ENCODE results near the gene TIMP1. TPM values are rescaled to one million over a fixed set of nuclear protein-coding genes. Genes with fewer than 3 reads are reported as not detected.

The TIMP1 gene
- total RNA-seq, 2 experiments from 2014 or later: 6.7 to 9.4 TPM

GRCh38 chrX:47576021-47576898, 6.0 kb upstream of the TIMP1 start:
- no peaks in the 10 kb centered on the region for H3K27me3 Mint-ChIP-seq (ENCODE audit: low read depth)
- peaks cover 27% of the 10 kb centered on the region for H3K4me1 Mint-ChIP-seq (ENCODE audit: low read depth)
- CTCF ChIA-PET: no interaction called here
- peaks cover 5% of the 10 kb centered on the region for H3K36me3 Mint-ChIP-seq (ENCODE audit: low read depth)
- no peak for DNase-seq
- H3K4me3 Mint-ChIP-seq: no peak overlapping the region
- H3K9me3 Mint-ChIP-seq: no peaks in the 10 kb centered on the region
- H3K27ac Mint-ChIP-seq: no peak overlapping the region
- intact Hi-C loops (cut with micrococcal nuclease): no loop called here

DNA sequence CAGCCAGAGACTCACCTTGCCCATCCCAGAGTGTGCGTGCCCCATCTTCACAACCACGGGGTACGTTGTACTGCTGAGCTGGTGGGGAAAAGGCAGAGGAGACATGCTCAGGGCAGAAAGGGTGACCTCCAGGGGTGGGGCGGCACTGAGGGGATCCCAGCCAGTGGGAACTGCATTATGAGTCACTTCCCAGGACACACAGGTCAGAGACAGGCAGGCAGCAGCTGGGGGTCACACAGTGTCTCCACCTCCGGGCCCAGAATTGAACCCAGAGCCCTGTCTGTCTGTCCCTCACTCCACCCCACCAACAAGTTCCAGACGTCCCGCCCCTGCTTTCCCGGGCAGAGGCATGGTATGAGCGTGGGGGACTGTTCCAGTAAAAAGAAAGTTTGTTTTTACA, 4.8 kb upstream of the TIMP1 start:
- Mint-ChIP-seq H3K9me3 (no peaks in the 10 kb centered on the region), H3K36me3 (ENCODE audit: low read depth) (no peaks in the 10 kb centered on the region), H3K4me1 (ENCODE audit: low read depth) (peaks cover 39% of the 10 kb centered on the region), H3K4me3 (no peak overlapping the region), H3K27me3 (ENCODE audit: low read depth) (no peaks in the 10 kb centered on the region), H3K27ac (no peak overlapping the region)
- intact Hi-C loops (cut with micrococcal nuclease): no loop called here
- no peak for DNase-seq
- CTCF ChIA-PET: no interaction called here

- Mint-ChIP-seq H3K27ac (no peak overlapping the region), H3K4me3 (no peak overlapping the region), H3K36me3 (ENCODE audit: low read depth) (no peaks in the 10 kb centered on the region), H3K4me1 (ENCODE audit: low read depth) (peaks cover 39% of the 10 kb centered on the region), H3K27me3 (ENCODE audit: low read depth) (no peaks in the 10 kb centered on the region), H3K9me3 (no peaks in the 10 kb centered on the region)
- DNase-seq: no peak
- CTCF ChIA-PET: no interaction called here
- intact Hi-C loops (cut with micrococcal nuclease): no loop called here
Observed at GRCh38 chrX:47577901-47578300, 4.3 kb upstream of the TIMP1 start.

- DNase-seq: no peak
- H3K27me3 Mint-ChIP-seq (ENCODE audit: low read depth): no peaks in the 10 kb centered on the region
- H3K9me3 Mint-ChIP-seq: no peaks in the 10 kb centered on the region
- H3K4me3 Mint-ChIP-seq: no peak overlapping the region
- peaks cover 35% of the 10 kb centered on the region for H3K4me1 Mint-ChIP-seq (ENCODE audit: low read depth)
- H3K36me3 Mint-ChIP-seq (ENCODE audit: low read depth): no peaks in the 10 kb centered on the region
- intact Hi-C loops (cut with micrococcal nuclease): no loop called here
- CTCF ChIA-PET: no interaction called here
- H3K27ac Mint-ChIP-seq: no peak overlapping the region
Observed at GRCh38 chrX:47578692-47579091, 3.5 kb upstream of the TIMP1 start.

- H3K27me3 Mint-ChIP-seq (ENCODE audit: low read depth): no peaks in the 10 kb centered on the region
- intact Hi-C loops (cut with micrococcal nuclease): no loop called here
- no peak overlapping the region for H3K27ac Mint-ChIP-seq
- CTCF ChIA-PET: no interaction called here
- DNase-seq: peak; percentile 63
- H3K36me3 Mint-ChIP-seq (ENCODE audit: low read depth): no peaks in the 10 kb centered on the region
- no peak overlapping the region for H3K4me3 Mint-ChIP-seq
- peaks cover 39% of the 10 kb centered on the region for H3K4me1 Mint-ChIP-seq (ENCODE audit: low read depth)
- H3K9me3 Mint-ChIP-seq: no peaks in the 10 kb centered on the region
Observed at GRCh38 chrX:47579537-47579936, 2.7 kb upstream of the TIMP1 start.

DNA sequence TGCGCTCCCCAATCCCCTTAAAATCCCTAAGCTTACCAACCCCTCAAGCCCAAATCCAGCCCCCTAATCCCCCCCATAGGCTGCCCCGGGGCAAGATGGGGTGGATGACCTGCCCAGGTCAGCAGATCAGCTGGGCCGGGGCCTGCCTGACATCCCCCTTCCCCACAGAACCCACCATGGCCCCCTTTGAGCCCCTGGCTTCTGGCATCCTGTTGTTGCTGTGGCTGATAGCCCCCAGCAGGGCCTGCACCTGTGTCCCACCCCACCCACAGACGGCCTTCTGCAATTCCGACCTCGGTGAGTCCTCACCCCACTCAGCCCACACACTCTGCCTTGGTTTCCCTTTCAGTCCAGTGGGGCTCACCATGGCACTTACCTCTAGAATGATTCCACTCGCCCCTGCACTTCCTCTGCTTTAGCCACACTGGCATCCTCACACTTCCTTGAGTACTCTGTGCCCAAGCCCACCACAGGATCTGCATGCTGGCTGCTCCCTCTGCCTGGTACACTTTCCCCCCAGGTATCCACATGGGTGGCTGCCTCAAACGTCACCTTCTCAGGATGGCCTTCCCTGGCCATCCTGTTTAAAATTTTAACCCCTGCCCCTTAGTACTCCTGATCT, 1.1 kb downstream of the TIMP1 start:
- intact Hi-C loops (cut with micrococcal nuclease): no loop called here
- Mint-ChIP-seq H3K27ac (no peak overlapping the region), H3K27me3 (ENCODE audit: low read depth) (no peaks in the 10 kb centered on the region), H3K4me3 (peak overlapping the region; percentile 0), H3K36me3 (ENCODE audit: low read depth) (no peaks in the 10 kb centered on the region), H3K9me3 (no peaks in the 10 kb centered on the region), H3K4me1 (ENCODE audit: low read depth) (peaks cover 37% of the 10 kb centered on the region)
- CTCF ChIA-PET: no interaction called here
- DNase-seq: no peak

DNA sequence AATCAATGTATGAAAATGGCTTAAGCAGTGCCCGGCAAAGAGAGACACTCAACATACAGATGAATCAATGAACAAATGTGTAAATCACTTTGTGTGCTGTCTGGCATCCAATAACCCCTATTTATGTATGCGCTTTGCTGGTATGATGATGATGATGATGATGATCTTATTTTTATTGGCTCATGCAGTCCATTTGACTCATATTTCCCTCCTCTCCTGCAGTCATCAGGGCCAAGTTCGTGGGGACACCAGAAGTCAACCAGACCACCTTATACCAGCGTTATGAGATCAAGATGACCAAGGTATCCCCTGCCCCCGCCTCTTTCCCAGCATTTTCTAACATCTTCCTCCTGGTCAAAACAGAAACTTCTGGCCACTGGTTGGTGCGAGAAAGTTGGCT, 2.5 kb downstream of the TIMP1 start:
- no peak overlapping the region for H3K27ac Mint-ChIP-seq
- H3K4me1 Mint-ChIP-seq (ENCODE audit: low read depth): peaks cover 29% of the 10 kb centered on the region
- no peak overlapping the region for H3K4me3 Mint-ChIP-seq
- H3K27me3 Mint-ChIP-seq (ENCODE audit: low read depth): no peaks in the 10 kb centered on the region
- no peaks in the 10 kb centered on the region for H3K36me3 Mint-ChIP-seq (ENCODE audit: low read depth)
- no peak for DNase-seq
- intact Hi-C loops (cut with micrococcal nuclease): no loop called here
- H3K9me3 Mint-ChIP-seq: no peaks in the 10 kb centered on the region
- CTCF ChIA-PET: no interaction called here

DNA sequence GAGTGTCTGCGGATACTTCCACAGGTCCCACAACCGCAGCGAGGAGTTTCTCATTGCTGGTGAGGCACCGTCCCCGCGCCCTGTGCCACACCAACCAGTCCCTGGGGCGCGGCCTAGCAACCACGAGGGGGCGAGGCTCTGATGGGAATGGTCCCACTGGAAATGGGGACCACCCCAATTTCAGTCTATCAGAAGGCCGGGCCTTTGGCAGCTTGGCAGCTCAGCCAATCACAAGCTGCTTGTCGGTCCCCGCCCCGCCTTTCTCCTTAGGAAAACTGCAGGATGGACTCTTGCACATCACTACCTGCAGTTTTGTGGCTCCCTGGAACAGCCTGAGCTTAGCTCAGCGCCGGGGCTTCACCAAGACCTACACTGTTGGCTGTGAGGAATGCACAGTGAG, 3.0 kb downstream of the TIMP1 start:
- no peaks in the 10 kb centered on the region for H3K9me3 Mint-ChIP-seq
- H3K27ac Mint-ChIP-seq: no peak overlapping the region
- peaks cover 26% of the 10 kb centered on the region for H3K4me1 Mint-ChIP-seq (ENCODE audit: low read depth)
- CTCF ChIA-PET: no interaction called here
- no peaks in the 10 kb centered on the region for H3K36me3 Mint-ChIP-seq (ENCODE audit: low read depth)
- no peak for DNase-seq
- no peak overlapping the region for H3K4me3 Mint-ChIP-seq
- intact Hi-C loops (cut with micrococcal nuclease): no loop called here
- H3K27me3 Mint-ChIP-seq (ENCODE audit: low read depth): no peaks in the 10 kb centered on the region

GRCh38 chrX:47586043-47586787, 4.0 kb downstream of the TIMP1 start:
- H3K36me3 Mint-ChIP-seq (ENCODE audit: low read depth): no peaks in the 10 kb centered on the region
- no peak overlapping the region for H3K27ac Mint-ChIP-seq
- CTCF ChIA-PET: interaction anchor here (0.6 kb wide), 1 partner anchor 50 kb away, joined by 6 read pairs; no protein-coding TSS in a partner anchor
- intact Hi-C loops (cut with micrococcal nuclease): no loop called here
- H3K4me3 Mint-ChIP-seq: no peak overlapping the region
- H3K9me3 Mint-ChIP-seq: no peaks in the 10 kb centered on the region
- peaks cover 22% of the 10 kb centered on the region for H3K4me1 Mint-ChIP-seq (ENCODE audit: low read depth)
- DNase-seq: no peak
- no peaks in the 10 kb centered on the region for H3K27me3 Mint-ChIP-seq (ENCODE audit: low read depth)

GRCh38 chrX:47587091-47587891, 5.1 kb downstream of the TIMP1 start:
- CTCF ChIA-PET: interaction anchor here (0.6 kb wide), 1 partner anchor 51 kb away, joined by 6 read pairs; no protein-coding TSS in a partner anchor
- no peaks in the 10 kb centered on the region for H3K9me3 Mint-ChIP-seq

GRCh38 chrX:47587906-47588735, 5.9 kb downstream of the TIMP1 start:
- no peaks in the 10 kb centered on the region for H3K27me3 Mint-ChIP-seq (ENCODE audit: low read depth)
- intact Hi-C loops (cut with micrococcal nuclease): no loop called here
- H3K36me3 Mint-ChIP-seq (ENCODE audit: low read depth): no peaks in the 10 kb centered on the region
- H3K27ac Mint-ChIP-seq: no peak overlapping the region
- no peak overlapping the region for H3K4me3 Mint-ChIP-seq
- CTCF ChIA-PET: no interaction called here
- H3K4me1 Mint-ChIP-seq (ENCODE audit: low read depth): peaks cover 10% of the 10 kb centered on the region
- no peak for DNase-seq
- H3K9me3 Mint-ChIP-seq: no peaks in the 10 kb centered on the region

More at GRCh38 chrX:47587091-47587891, 5.1 kb downstream of the TIMP1 start:
- Mint-ChIP-seq H3K4me1 (ENCODE audit: low read depth) (peaks cover 11% of the 10 kb centered on the region), H3K27ac (no peak overlapping the region), H3K36me3 (ENCODE audit: low read depth) (no peaks in the 10 kb centered on the region), H3K27me3 (ENCODE audit: low read depth) (no peaks in the 10 kb centered on the region), H3K4me3 (no peak overlapping the region)
- DNase-seq: no peak
- intact Hi-C loops (cut with micrococcal nuclease): no loop called here
